ENCODE data around the gene HAX1.
"Not testable (repeated sequence)": the region's sequence is repeated elsewhere in the genome, so short reads cannot be mapped to it uniquely, and the experiment has no call there.

HAX1 gene

GRCh38 chr1:154272217-154272998, at the start of gene HAX1:
Gene HAX1, plus strand, starts transcription at chr1:154272629. Its CDS starts 95 bp downstream, at chr1:154272724.
- peaks cover 13% of the 10 kb centered on the region for H3K36me3 ChIP-seq (ENCODE audit: control insufficient read depth, insufficient read depth, low read length)
- H3K4me3 ChIP-seq (ENCODE audit: low read length) = peak within 1 kb of the TSS; percentile 99
- peaks cover 9% of the 10 kb centered on the region for H3K4me1 ChIP-seq (ENCODE audit: control insufficient read depth, insufficient read depth, low read length)

GRCh38 chr1:154222918-154223317, 49.5 kb upstream of the HAX1 start:
- H3K27ac ChIP-seq (ENCODE audit: low read depth, low read length) = no peak overlapping the region
- H3K9ac ChIP-seq (ENCODE audit: low read length) = no peak overlapping the region
- no peak overlapping the region for H3K4me3 ChIP-seq (ENCODE audit: low read length)
- H3K4me1 ChIP-seq (ENCODE audit: control insufficient read depth, insufficient read depth, low read length) = peaks cover 23% of the 10 kb centered on the region
- H3K27me3 ChIP-seq (ENCODE audit: control insufficient read depth, insufficient read depth, low read length) = no peaks in the 10 kb centered on the region
- H3K36me3 ChIP-seq (ENCODE audit: control insufficient read depth, insufficient read depth, low read length) = peaks cover 11% of the 10 kb centered on the region

More at GRCh38 chr1:154272217-154272998, at the start of gene HAX1:
- no peaks in the 10 kb centered on the region for H3K27me3 ChIP-seq (ENCODE audit: control insufficient read depth, insufficient read depth, low read length)
- H3K9ac ChIP-seq (ENCODE audit: low read length) = peak within 1 kb of the TSS; percentile 92
- peak within 1 kb of the TSS; percentile 87 for H3K27ac ChIP-seq (ENCODE audit: low read depth, low read length)

- Histone ChIP-seq H3K27ac (ENCODE audit: low read depth, low read length) (no peak overlapping the region), H3K36me3 (ENCODE audit: control insufficient read depth, insufficient read depth, low read length) (peaks cover 14% of the 10 kb centered on the region), H3K9ac (ENCODE audit: low read length) (no peak overlapping the region), H3K4me1 (ENCODE audit: control insufficient read depth, insufficient read depth, low read length) (peaks cover 20% of the 10 kb centered on the region), H3K27me3 (ENCODE audit: control insufficient read depth, insufficient read depth, low read length) (no peaks in the 10 kb centered on the region), H3K4me3 (ENCODE audit: low read length) (no peak overlapping the region)
These were observed 48.8 kb upstream of the HAX1 start for GRCh38 chr1:154223621-154224020.

- no peaks in the 10 kb centered on the region for H3K27me3 ChIP-seq (ENCODE audit: control insufficient read depth, insufficient read depth, low read length)
- H3K4me1 ChIP-seq (ENCODE audit: control insufficient read depth, insufficient read depth, low read length) = peaks cover 9% of the 10 kb centered on the region
- H3K36me3 ChIP-seq (ENCODE audit: control insufficient read depth, insufficient read depth, low read length) = peaks cover 20% of the 10 kb centered on the region
- H3K4me3 ChIP-seq (ENCODE audit: low read length) = no peak overlapping the region
- H3K9ac ChIP-seq (ENCODE audit: low read length) = no peak overlapping the region
- H3K27ac ChIP-seq (ENCODE audit: low read depth, low read length) = no peak overlapping the region
These were observed 47.1 kb upstream of the HAX1 start for GRCh38 chr1:154225370-154225769.

GRCh38 chr1:154231112-154231511, 41.3 kb upstream of the HAX1 start:
- not testable (repeated sequence) for H3K9ac ChIP-seq (ENCODE audit: low read length); H3K4me1 ChIP-seq (ENCODE audit: control insufficient read depth, insufficient read depth, low read length); H3K27me3 ChIP-seq (ENCODE audit: control insufficient read depth, insufficient read depth, low read length); H3K4me3 ChIP-seq (ENCODE audit: low read length); H3K27ac ChIP-seq (ENCODE audit: low read depth, low read length)
- H3K36me3 ChIP-seq (ENCODE audit: control insufficient read depth, insufficient read depth, low read length) = peaks cover 33% of the 10 kb centered on the region

GRCh38 chr1:154233127-154233526, 39.3 kb upstream of the HAX1 start:
- not testable (repeated sequence) for H3K27ac ChIP-seq (ENCODE audit: low read depth, low read length); H3K4me3 ChIP-seq (ENCODE audit: low read length); H3K27me3 ChIP-seq (ENCODE audit: control insufficient read depth, insufficient read depth, low read length); H3K4me1 ChIP-seq (ENCODE audit: control insufficient read depth, insufficient read depth, low read length); H3K9ac ChIP-seq (ENCODE audit: low read length)
- peaks cover 42% of the 10 kb centered on the region for H3K36me3 ChIP-seq (ENCODE audit: control insufficient read depth, insufficient read depth, low read length)

- no peak overlapping the region for H3K27ac ChIP-seq (ENCODE audit: low read depth, low read length)
- no peak overlapping the region for H3K4me3 ChIP-seq (ENCODE audit: low read length)
- H3K4me1 ChIP-seq (ENCODE audit: control insufficient read depth, insufficient read depth, low read length) = no peaks in the 10 kb centered on the region
- H3K27me3 ChIP-seq (ENCODE audit: control insufficient read depth, insufficient read depth, low read length) = no peaks in the 10 kb centered on the region
- H3K36me3 ChIP-seq (ENCODE audit: control insufficient read depth, insufficient read depth, low read length) = peaks cover 39% of the 10 kb centered on the region
- H3K9ac ChIP-seq (ENCODE audit: low read length) = no peak overlapping the region
These were observed 35.6 kb upstream of the HAX1 start for GRCh38 chr1:154236855-154237254.

GRCh38 chr1:154237435-154237834, 35.0 kb upstream of the HAX1 start:
- Histone ChIP-seq H3K36me3 (ENCODE audit: control insufficient read depth, insufficient read depth, low read length) (peaks cover 43% of the 10 kb centered on the region), H3K9ac (ENCODE audit: low read length) (no peak overlapping the region), H3K27me3 (ENCODE audit: control insufficient read depth, insufficient read depth, low read length) (no peaks in the 10 kb centered on the region), H3K4me1 (ENCODE audit: control insufficient read depth, insufficient read depth, low read length) (no peaks in the 10 kb centered on the region), H3K4me3 (ENCODE audit: low read length) (no peak overlapping the region), H3K27ac (ENCODE audit: low read depth, low read length) (no peak overlapping the region)

GRCh38 chr1:154237880-154238506, 34.4 kb upstream of the HAX1 start:
- no peaks in the 10 kb centered on the region for H3K27me3 ChIP-seq (ENCODE audit: control insufficient read depth, insufficient read depth, low read length)
- peaks cover 48% of the 10 kb centered on the region for H3K36me3 ChIP-seq (ENCODE audit: control insufficient read depth, insufficient read depth, low read length)
- H3K27ac ChIP-seq (ENCODE audit: low read depth, low read length) = no peak overlapping the region
- H3K9ac ChIP-seq (ENCODE audit: low read length) = no peak overlapping the region
- no peak overlapping the region for H3K4me3 ChIP-seq (ENCODE audit: low read length)
- no peaks in the 10 kb centered on the region for H3K4me1 ChIP-seq (ENCODE audit: control insufficient read depth, insufficient read depth, low read length)

- Histone ChIP-seq H3K27me3 (ENCODE audit: control insufficient read depth, insufficient read depth, low read length) (no peaks in the 10 kb centered on the region), H3K36me3 (ENCODE audit: control insufficient read depth, insufficient read depth, low read length) (peaks cover 55% of the 10 kb centered on the region), H3K4me1 (ENCODE audit: control insufficient read depth, insufficient read depth, low read length) (no peaks in the 10 kb centered on the region), H3K9ac (ENCODE audit: low read length) (no peak overlapping the region), H3K4me3 (ENCODE audit: low read length) (no peak overlapping the region), H3K27ac (ENCODE audit: low read depth, low read length) (no peak overlapping the region)
These were observed 32.9 kb upstream of the HAX1 start for GRCh38 chr1:154239491-154239890.

GRCh38 chr1:154240294-154240833, 32.1 kb upstream of the HAX1 start:
- Histone ChIP-seq H3K9ac (ENCODE audit: low read length) (no peak overlapping the region), H3K27ac (ENCODE audit: low read depth, low read length) (no peak overlapping the region), H3K36me3 (ENCODE audit: control insufficient read depth, insufficient read depth, low read length) (peaks cover 54% of the 10 kb centered on the region), H3K27me3 (ENCODE audit: control insufficient read depth, insufficient read depth, low read length) (no peaks in the 10 kb centered on the region), H3K4me3 (ENCODE audit: low read length) (no peak overlapping the region), H3K4me1 (ENCODE audit: control insufficient read depth, insufficient read depth, low read length) (no peaks in the 10 kb centered on the region)

GRCh38 chr1:154241703-154242351, 30.6 kb upstream of the HAX1 start:
- Histone ChIP-seq H3K36me3 (ENCODE audit: control insufficient read depth, insufficient read depth, low read length) (peaks cover 48% of the 10 kb centered on the region), H3K4me1 (ENCODE audit: control insufficient read depth, insufficient read depth, low read length) (no peaks in the 10 kb centered on the region)

More at GRCh38 chr1:154241703-154242351, 30.6 kb upstream of the HAX1 start:
- no peak overlapping the region for H3K4me3 ChIP-seq (ENCODE audit: low read length)
- no peak overlapping the region for H3K9ac ChIP-seq (ENCODE audit: low read length)
- H3K27ac ChIP-seq (ENCODE audit: low read depth, low read length) = no peak overlapping the region
- no peaks in the 10 kb centered on the region for H3K27me3 ChIP-seq (ENCODE audit: control insufficient read depth, insufficient read depth, low read length)
